22Rv1 (cell line): ENCODE data around the gene NREP.
A peak's percentile ranks its signal among the peaks of the same experiment; 100 is the strongest.

Experiments used
- H3K27ac ChIP-seq: fragments of 450-650 bp; 2 replicates; pipeline ENCODE4 v1.5.1; 2017
- ZFX ChIP-seq: fragments of 450-650 bp; IDR thresholded peaks from 2 replicates; pipeline ENCODE4 v1.6.1; 2017; ENCODE audit warnings: antibody characterized with exemption, borderline replicate concordance
- TF ChIP-seq, protein P1 (sequence below): fragments of 450-650 bp; IDR thresholded peaks from 2 replicates; pipeline ENCODE4 v1.5.1; 2017; ENCODE audit warnings: mild to moderate bottlenecking

The NREP gene

DNA sequence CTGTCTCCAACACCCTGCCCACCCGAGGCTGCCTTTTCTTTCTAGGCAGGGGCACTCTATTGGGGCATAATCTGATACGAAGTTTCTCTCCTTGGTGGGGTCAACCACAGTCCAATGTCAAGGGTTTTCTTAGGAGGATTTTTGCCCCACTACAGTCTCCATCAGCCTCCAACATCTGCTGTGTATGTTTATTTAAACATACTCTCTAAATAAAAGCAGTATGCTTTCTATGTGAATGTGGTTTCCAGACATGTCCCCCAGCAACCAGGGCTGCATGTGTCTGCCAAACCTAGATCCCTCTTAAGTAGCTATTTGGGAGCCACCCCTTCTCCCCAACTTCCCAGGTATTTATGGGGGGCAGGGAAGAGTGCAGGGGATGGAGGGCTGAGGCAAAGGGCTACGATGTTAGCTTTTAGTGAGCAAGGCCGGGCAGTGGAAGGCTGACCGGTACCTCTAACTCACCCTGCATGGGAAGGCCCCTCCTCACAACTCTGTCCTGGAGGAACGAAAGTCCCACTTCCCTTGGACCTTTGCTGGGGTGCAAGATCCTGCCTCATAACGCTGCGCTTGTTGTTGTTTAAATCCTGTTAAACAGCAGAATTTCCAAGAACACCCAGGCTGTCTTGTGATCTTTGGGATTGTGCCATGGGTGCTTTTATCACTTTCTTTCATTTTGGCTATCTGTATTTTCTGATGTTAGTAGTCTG lies 75.4 kb downstream of the NREP start:
- H3K27ac ChIP-seq: peak overlapping the region; percentile 71
- TF ChIP-seq ZFX: no peak
- TF ChIP-seq, protein P1, sequence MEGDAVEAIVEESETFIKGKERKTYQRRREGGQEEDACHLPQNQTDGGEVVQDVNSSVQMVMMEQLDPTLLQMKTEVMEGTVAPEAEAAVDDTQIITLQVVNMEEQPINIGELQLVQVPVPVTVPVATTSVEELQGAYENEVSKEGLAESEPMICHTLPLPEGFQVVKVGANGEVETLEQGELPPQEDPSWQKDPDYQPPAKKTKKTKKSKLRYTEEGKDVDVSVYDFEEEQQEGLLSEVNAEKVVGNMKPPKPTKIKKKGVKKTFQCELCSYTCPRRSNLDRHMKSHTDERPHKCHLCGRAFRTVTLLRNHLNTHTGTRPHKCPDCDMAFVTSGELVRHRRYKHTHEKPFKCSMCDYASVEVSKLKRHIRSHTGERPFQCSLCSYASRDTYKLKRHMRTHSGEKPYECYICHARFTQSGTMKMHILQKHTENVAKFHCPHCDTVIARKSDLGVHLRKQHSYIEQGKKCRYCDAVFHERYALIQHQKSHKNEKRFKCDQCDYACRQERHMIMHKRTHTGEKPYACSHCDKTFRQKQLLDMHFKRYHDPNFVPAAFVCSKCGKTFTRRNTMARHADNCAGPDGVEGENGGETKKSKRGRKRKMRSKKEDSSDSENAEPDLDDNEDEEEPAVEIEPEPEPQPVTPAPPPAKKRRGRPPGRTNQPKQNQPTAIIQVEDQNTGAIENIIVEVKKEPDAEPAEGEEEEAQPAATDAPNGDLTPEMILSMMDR: no peak

DNA sequence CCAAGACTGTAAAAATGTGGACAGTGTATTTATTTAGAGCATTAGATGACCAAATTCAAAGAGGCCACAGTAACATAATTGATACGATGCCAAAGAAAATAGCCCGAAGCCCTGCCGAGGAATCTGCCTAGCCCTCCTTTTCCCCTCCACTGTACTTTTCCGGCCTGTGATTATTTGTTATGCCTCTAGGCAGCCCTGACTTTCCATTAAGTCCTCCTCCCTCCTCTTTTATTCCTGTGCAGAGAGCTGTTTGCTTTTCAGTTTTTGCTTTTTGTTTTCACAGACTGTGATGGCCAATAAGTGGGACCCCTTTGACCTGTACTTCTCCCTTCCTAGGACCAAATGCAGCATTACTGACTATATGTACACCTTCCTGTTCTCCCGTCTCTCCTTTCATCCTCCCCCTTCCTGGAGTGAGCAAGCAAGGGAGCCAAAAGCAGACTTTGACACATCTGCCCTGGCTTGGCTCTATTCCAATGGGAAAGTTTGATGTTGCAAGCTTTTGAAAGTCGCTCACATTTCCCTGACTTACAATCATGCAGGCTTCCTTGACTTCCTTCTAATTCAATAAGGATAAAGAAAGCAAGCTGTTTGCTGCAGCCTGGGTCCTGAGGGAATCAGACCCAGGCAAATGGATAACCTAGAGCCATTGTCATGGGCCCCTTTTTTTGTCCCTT lies 76.1 kb downstream of the NREP start:
- H3K27ac ChIP-seq: peak overlapping the region; percentile 71
- TF ChIP-seq, protein P1: no peak
- TF ChIP-seq ZFX: no peak

DNA sequence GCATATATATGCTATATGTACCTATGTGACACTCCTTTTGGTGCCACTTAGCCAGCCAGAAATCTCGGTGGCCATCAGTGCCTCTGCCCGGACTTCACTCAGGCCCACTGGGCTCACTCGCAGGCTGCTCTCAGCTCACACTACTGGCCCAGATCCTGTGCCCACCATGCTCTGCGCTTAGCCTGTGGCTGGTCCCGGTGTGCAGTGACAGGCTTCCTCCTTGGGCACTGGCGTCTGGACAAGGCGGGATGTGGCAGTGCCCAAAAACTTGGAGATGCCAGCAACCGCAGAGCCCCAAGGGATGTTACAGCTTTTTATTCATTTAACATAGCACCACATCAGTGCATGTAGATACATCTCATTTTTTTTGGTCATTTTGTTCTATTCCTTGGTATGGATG lies 77.4 kb downstream of the NREP start:
- no peak overlapping the region for H3K27ac ChIP-seq
- TF ChIP-seq, protein P1: no peak
- no peak for TF ChIP-seq ZFX
